NCI-H1417 treated with DMSO at 0.1 percent for 48 hours (cell line): Measurements from ENCODE around the gene FAM180A.
"Not testable (repeated sequence)": the region's sequence is repeated elsewhere in the genome, so short reads cannot be mapped to it uniquely, and the experiment has no call there.

Experiments
- DNase-seq: peaks from one replicate; lab custom pipeline; 2025; lab: John Stamatoyannopoulos, UW

FAM180A gene

DNA sequence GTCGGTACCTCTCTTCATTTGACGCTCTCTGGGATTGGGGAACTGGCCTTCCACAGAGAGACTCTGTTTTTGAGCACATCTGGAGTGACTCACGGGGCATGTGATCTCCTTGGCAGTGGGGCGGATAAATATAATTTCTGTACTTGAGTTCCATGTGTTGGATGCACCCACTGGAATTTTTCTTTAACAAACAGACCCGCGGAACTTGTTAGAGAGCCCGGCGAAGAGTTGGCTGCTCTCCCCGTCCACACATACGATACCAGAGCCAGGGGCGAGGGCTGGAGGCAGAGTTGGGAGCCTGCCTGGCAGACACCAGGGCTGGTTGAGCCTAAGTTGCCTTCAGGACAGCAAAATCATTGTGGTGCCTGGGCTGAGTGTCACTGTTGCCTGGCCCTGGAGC lies at the start of gene FAM180A:
Gene FAM180A (minus strand): TSS at position 44 of the 400 bp plus-strand sequence. CDS start 233 bp downstream, outside the sequence.
- DNase-seq: no peak

DNA sequence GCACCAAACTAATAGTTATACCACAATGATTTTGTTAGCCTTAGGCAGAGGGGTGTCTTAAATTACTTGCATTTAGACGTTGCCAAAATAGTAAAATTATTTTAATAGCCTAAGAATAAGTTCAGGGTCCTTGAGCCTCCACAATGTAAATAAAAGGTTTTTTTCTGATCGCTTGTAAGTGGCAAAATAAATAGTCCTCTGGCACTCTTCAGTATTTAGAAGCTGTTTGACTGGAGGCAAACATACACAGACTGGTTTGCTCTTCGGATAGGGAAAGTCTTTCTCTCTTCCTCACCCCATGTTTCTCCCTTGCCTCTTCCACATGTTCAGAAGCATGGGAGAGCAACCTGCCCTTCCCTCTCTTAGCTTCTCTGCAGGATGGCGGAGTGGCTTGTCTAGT lies 49.5 kb upstream of the FAM180A start:
- DNase-seq: peak; percentile 52

DNA sequence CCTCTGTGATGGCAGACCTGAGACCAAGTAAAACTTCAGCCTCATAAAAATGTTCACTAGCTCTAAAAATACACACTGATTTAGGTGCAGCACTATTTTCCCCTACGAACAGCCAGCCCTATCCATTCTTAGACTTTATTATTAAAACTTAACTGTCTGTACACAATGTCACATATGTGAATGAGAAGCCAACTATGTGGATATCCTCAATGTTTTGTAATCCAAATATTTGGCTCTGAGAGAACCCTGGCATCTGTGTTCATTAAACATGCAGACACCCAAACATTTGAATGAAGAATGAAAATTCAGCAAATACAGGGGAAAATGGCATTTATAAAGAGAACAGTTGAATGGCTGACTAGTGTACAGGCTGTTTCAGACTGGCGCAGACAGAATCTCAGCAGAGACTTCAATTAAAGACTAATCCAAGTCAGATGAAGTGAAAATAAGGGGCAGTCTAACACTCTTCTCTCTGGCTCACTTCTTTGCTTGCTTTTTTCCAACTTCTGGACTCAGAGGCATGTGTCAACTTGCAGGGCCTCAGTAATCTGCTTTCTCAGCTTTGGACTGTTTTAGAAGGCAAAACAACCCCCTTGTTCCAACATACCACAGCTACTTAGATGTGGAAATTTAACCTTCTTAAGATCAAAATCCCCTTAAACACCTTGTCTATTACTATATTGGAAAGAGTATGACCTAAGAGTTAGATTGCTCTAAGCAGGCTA lies 47.4 kb upstream of the FAM180A start:
- DNase-seq: no peak

DNA sequence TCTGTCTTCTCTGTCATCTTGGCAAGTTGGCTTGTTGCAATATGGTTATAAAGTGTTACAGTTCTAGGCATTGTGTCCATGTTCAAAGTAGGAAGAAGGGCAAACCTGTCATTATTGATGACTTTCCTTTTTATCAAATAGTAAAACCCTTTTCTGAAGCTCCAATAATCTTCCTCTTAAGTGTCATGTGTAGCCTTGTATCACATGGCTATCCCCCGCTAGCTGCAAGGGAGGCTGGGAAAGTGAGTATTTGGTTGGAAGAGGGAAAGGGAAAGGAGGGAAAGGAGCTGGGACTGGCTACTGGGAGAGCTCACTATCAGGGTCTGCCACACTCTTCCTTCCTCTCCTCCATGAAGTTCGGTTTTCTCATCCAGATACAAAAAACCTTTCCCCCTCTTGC lies 45.2 kb upstream of the FAM180A start:
- no peak for DNase-seq

DNA sequence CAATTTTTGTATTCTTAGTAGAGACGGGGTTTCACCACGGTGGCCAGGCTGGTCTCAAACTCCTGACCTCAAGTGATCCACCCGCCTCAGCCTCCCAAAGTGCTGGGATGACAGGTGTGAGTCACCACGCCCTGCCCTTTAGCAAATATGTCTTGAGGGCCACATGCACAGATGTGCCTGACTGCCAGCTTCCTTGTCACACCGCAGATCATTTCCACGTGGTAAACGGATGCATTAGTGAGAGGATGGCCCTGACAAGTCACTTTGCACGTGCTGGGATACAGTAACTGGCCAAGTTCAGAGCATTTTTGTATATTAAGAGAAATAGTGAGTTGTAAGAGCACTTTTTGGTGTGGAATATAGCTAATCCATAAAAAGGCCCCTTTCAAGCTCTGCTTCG lies 44.3 kb upstream of the FAM180A start:
- DNase-seq: no peak

DNA sequence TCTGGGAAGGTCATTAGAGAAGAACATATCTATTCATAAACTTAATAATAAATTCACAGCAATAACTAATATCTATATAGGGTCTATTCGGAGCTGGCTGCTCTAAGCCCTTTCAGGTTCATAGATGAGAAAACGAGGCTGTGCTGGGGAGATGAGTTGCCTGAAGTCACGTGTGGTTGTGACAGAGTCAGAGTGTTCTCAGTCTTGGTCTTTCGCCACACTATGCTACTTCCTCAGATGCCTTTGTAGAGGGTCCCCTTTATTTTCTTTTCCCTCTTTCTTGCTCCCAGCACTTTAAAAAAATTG lies 43.7 kb upstream of the FAM180A start:
- DNase-seq: no peak

DNA sequence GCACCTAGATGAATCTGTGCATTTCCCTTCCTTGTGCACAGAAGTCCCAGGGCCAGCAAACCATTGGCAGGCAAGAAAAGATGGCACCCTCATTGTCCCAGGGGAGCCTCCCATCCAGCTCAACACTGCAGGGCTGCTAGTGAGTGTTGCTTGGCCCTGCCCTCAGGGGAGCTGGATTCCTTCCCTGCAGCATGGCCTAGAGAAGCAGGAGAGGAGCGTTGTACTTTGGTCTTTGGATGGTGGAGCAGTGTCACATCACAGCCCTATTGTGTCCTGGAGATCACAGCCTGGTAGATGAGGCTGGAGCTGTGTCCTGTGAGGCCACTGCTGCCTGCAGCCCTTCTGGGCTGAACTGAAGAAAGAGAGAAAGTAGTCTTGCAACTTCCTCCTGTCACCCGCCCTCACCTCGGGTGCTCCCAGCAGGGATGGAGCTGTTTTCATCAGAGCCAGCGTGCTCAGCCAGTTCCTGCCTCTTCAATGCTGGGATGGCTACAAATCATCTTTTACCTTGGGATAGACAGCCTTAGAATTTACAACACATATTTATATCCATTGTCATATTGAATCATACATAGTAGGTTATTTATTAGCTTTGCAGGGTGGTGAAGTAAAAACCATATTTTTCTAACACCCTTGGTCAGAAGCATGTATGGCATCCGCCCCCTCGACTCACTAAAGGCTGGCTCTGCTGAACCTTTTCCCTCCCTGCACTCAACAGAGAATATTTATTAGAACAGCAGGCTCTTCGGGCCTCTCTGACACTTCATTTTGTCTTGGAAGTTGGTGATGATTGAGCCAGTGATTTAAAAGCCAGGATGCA lies 43.1 kb upstream of the FAM180A start:
- DNase-seq: no peak

DNA sequence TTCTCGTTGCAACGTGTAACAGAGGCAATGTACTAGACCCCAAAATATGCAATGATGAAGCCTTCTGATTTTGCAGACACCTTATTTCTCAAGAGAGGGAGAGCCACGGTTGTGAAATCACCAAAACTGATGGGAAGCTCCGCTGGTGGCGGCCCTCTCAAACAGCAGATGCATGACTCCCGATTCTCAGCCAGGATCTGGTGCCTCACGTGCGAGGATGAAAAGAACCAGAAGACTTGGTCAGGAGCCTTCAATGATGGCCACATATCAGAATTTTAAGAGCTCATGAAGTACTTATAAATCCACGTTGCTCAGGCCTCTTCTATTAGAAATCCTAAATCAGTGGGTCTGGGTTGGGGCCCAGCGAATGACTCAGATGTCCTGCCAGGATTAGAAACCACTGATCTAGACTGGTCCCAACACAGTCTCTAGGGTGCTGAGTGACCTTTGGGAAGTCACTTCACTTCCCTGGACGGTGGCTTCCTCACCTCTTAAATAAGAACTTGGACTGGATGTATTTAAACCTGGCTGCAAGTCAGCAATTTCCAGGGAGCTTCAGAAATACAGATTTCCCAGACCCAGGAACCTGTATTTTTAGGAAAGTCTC lies 41.9 kb upstream of the FAM180A start:
- no peak for DNase-seq

DNA sequence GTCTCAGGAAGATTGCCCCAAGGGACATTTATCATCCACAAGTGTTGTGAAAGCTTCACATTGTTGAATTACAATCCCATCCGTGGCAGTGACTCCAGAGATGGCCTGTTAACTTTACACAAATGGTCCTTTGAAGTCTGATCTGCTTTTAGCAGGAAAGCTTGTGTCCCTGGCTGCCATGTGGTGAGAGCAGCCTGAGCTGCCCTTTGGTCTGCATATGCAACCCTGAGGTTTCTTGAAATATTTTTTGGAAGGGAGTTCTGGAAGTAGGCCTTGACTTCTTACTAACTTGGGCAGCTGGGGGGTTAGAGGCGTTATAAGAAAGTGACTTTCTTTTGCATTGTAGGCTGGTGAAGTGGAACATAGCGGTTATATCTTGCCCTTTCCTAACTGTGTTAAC lies 41.3 kb upstream of the FAM180A start:
- DNase-seq: no peak

DNA sequence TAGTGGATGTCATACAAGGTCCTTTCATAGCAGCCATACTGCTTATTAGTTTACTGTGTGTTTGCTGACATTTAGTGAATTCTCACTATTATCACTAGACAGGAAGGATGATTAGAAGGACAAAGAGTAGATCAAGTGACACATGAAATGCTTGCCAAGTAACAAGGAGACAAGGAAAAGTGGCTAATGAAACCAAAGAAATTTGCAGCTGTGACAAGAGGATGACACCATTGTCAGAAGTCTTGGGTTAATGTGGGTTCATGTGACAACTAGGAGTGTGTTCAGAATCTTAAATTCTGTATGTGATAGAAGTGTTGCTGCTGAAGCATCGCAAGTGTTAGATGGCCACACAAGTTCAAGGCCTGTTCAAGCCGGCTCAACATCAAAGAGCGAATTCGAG lies 40.8 kb upstream of the FAM180A start:
- no peak for DNase-seq

DNA sequence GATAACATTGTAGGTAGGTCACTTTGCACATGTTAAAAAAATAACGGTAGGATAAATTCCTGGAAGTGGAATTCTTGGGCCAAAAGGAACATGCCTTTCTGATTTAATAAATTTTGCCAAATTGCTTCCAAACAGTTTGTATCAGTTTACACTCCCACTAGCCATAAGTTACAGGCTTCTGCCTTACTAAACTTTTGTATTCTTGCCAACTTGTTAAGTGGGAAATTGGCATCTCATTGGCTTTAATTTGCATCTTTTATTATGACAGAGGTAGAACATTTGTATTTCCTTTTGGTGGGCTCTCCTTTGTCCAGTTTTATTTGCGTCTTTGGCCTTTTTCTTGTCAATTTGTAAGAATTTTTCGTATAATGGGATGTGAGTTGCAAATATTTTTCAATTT lies 38.3 kb upstream of the FAM180A start:
- no peak for DNase-seq

DNA sequence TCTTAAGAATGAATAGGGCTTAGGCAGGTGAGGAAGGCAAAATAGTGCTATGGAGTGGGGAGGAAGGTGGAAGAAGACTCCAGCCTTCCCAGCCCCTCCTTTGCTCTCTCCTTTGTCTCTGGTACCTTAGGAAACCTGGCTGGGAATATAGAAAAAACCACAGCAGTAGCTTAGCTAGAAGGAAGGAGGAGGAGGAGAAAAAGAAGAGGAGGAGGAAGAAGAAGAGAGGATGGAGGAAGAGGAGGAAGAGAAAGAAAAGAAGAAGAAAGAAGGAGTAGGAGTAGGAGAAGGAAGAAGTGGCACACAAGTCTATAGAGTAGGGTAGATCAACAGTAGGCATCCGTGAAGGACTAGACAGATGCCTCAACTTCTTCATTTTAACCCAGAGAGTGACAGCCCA lies 36.5 kb upstream of the FAM180A start:
- no peak for DNase-seq

DNA sequence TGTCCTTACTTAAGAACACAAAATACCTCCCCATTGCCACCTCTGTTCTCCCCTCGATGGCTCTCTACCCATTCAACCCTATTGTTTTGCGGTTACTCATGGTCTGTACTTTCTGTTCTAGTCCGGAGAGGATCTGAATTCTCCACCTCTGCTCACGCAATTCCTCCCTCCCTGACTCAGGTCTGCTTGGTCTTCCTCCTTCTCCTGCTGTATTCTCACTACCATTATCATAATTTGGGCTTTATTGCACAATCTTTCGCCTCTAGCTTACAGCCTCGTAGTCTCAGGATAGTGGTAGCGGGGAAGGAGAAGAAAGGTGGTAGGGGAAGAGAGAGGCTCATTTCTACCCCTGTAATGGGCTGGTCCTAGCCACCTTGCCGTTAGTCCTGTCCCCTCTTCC lies 35.4 kb upstream of the FAM180A start:
- no peak for DNase-seq

DNA sequence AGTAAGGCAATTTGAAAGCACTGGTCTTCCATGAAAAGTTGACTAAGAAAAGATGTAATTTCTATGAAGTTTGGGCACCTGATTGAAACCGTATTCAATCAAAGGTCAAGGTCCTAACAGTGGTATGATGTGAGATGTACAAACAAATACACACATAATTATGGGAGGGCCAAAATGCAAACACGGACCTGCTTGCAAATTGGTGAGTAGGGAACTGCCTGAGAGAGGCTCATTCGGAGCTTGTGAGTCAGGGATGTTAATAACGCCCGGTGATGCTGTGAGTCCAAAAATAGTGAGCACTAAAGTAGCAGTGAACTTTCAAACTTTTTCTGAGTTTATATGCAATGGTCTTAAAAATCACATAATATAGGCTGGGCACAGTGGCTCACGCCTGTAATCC lies 34.2 kb upstream of the FAM180A start:
- no peak for DNase-seq

DNA sequence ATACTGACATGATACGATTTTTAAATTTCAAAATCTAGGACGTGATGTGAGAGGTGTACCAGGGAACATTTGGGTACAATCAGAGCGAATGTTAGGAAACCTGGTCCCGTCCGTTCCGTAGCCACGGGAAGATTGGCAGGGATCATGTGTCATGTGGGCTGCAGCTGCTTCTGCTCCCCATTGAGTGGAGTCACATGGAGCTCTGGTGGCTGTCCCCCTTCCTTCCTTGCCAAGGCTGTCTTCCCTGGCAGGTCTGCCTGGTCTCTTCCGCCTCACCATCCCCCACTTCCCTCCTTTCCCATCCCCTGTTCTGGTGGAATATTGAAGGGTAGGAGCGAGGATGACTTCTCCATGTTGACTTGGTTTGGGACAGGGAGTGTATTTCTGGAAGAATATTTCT lies 33.8 kb upstream of the FAM180A start:
- DNase-seq: no peak

DNA sequence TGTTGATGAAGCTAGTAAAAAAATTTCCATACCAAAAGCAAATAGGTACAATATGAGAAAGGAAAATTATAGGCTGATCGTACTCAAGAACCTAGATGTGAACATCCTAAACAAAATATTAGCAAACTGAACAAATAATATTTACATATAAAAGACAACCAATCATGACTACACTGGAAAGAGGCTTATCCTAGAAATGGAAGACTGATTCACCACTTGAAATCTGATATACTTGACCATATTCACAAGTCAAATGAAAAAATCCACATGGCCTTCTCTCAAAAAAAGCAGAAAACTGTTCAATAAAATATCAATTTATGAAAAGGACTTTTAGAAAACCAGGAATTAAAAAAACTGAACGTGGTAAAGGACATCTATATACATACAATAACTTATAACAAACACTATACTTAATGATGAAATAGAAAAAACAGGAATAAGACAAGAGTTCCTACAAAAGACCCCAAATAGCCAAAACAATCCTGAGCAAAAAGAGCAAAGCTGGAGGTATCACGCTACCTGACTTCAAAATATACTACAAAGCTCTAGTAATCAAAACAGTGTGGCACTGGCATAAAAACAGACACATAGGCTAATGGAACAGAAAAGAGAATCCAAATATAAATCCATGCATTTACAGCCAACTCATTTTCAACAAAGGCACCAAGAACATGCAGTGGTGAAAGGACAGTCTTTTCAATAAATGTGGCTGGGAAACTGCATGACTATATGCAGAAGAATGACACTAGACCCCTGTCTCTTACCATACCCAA lies 29.2 kb upstream of the FAM180A start:
- DNase-seq: no peak

DNA sequence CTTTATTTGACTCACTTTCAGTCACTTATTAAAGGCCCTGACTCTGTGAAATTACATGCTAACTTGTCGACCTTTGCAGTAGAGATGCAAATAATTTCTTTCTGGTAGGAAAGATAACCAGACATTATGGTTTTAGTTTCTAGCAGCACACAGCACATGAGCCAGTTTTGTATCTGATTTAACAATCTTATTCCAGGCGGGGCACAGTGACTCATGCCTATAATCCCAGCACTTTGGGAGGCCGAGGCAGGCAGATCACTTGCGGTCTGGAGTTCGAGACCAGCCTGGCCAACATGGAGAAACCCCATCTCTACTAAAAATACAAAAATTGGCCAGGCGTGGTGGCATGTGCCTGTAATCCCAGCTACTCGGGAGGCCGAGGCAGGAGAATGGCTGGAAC lies 27.3 kb upstream of the FAM180A start:
- DNase-seq: not testable (repeated sequence)

DNA sequence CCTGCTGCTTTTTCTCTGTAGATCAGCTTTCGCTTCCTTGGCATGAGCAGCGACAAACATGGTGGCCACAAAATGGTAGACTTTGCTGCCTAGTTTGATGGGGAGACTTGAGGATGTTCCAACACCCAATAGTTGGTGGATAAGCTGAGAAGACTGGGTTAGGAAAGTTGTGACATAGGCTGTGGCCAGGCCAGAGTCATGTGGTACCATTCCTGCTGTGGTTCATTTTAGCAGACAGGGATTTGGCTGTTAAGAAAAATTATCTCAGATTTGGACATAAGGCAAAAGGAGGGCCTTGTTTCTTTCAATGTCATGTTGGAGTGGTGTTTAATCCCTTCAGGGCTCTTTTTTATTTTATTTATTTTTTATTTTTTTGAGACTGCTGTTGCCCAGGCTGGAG lies 26.6 kb upstream of the FAM180A start:
- DNase-seq: no peak

DNA sequence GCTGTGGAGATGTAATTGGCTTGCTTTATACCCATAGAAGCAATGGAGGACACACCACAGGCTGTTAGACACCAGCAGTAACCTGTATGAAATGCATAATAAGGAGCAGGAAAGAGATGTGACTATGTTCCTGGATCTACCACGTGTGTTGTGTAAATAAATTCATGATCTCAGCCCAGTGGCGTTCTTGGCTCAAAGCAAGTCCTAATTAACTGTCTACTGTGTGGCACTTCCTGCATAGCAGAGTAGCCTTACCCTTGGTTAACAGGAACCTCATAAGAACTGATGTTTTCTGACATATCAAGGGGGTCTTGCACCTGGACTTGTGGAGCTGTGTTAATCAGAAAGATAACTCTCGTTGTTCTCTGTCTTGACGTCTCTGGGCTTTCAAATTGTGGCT lies 25.7 kb upstream of the FAM180A start:
- peak; percentile 90 for DNase-seq

DNA sequence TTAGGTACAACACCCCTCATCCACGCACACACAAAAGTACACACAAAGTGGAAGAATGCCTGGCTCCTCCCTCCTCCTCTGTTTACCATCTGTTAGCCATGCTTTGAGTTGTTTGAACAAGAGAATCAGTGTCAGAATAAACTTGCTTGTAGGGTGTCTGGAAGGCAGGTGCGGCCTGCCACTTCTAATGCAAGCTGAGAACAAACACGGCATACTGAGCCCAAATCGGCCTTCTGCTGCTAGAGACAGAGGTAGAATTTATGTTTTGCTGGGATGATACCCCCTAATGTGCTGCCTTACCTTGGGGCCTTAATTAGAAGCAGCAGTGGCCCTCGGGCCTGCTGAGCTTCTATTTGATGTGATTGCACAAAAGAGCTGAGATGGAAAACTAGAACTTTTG lies 24.9 kb upstream of the FAM180A start:
- DNase-seq: peak; percentile 99

DNA sequence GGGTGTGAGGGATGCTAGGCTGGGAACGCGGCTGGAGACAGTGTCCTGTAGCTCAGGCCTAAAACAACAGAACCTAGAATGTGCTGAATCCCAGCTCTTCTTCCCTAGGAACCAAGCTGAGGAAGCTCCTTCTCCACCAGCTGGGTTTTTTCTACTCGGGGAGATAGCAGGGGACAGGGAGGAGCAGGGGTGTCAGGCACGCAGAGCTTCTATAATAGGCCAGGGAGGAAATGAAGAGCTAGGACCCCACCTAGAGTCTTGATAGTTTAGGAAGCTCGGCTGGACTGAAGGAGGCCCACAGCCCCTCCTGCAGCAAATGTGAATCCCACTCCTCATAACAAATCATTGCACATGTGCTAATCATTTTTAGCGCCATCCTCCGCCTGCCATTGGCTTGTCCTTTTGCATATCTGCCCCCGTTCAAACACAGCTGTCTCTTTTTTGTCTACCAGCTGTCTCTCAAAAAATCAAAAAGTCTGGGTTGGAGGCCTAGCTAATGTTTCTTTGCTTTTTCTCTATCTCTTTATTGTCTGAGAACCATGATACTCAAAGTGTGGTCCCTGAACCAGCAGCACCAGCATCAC lies 24.1 kb upstream of the FAM180A start:
- no peak for DNase-seq

DNA sequence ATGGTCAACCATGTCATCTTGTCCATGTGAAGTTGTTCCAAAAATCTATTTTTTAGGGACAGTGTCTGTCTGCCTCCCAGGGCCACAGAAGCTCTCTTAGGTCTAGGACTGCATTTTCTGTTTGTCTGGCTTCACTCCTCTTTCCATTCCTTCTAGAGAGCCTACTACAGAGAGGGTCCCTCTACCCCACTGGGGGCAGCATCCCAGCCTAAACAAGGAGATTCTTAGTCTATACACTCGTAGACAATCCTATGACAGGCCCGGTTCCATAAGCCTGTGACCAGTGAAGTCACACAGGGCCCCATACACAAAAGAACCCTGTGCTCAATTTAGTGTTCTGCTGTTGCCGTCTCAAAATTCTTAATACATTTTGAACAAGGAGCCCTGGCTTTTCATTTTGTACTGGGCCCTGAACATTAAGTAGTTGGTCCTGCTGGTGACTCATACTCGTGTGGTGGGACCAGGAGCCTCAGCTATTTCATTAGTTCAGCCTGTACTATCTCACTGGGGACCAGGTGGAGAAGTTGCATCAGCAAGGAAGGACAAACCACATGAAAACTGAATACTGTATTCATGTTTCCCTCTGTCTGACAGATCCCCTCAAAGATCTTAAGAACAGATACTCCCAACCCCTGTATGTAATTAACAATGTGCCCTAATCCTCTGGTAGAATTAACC lies 23.5 kb upstream of the FAM180A start:
- DNase-seq: no peak
